ENCODE measurements around the gene HNRNPF. TPM values are rescaled to one million over a fixed set of nuclear protein-coding genes. Genes with fewer than 3 reads are reported as not detected.
A peak's percentile ranks its signal among the peaks of the same experiment; 100 is the strongest.

Gene HNRNPF
- total and polyA plus RNA-seq, 5 donors from 2014 or later: 143 to 350 (median 316) TPM

GRCh38 chr10:43380610-43381222 is 28.3 kb downstream of the HNRNPF start:
- no peaks in the 10 kb centered on the region for H3K9me3 Mint-ChIP-seq
- Histone ChIP-seq H3K27me3 (ENCODE audit: control insufficient read depth, insufficient read depth, low read length) (no peaks in the 10 kb centered on the region), H3K27ac (ENCODE audit: insufficient read depth, low read length, poor library complexity, severe bottlenecking) (no peak overlapping the region), H3K36me3 (ENCODE audit: control insufficient read depth, insufficient read depth, low read length) (peaks cover 7% of the 10 kb centered on the region), H3K9me3 (ENCODE audit: control insufficient read depth in 2 of 2, low read length in 2 of 2) (no peaks in the 10 kb centered on the region), H3K4me1 (ENCODE audit: control insufficient read depth, insufficient read depth, low read length, poor library complexity, severe bottlenecking) (no peaks in the 10 kb centered on the region), H3K4me3 (ENCODE audit: low read depth, low read length) (no peak overlapping the region)
- H3K27me3 Mint-ChIP-seq: no peaks in the 10 kb centered on the region
- no peak overlapping the region for H3K4me3 Mint-ChIP-seq
- DNase-seq (no peak), ATAC-seq (ENCODE audit: low read depth in 2 of 2) (no peak)
- H3K27ac Mint-ChIP-seq: peak overlapping the region; percentile 9 to 83 (median 80)
- no peaks in the 10 kb centered on the region for H3K36me3 Mint-ChIP-seq
- peaks cover 5 to 10% (median 7%) of the 10 kb centered on the region in 4 donors for H3K4me1 Mint-ChIP-seq

- no peak overlapping the region for H3K27ac ChIP-seq (ENCODE audit: insufficient read depth, low read length, poor library complexity, severe bottlenecking)
- no peaks in the 10 kb centered on the region for H3K4me1 ChIP-seq (ENCODE audit: control insufficient read depth, insufficient read depth, low read length, poor library complexity, severe bottlenecking)
- no peaks in the 10 kb centered on the region for H3K36me3 ChIP-seq (ENCODE audit: control insufficient read depth, insufficient read depth, low read length)
- Mint-ChIP-seq H3K36me3 (no peaks in the 10 kb centered on the region), H3K27me3 (no peaks in the 10 kb centered on the region), H3K4me1 (peaks cover 0 to 7% (median 4%) of the 10 kb centered on the region in 4 donors), H3K9me3 (no peaks in the 10 kb centered on the region), H3K27ac (peak overlapping the region in 1 of 3 donors; percentile 14), H3K4me3 (no peak overlapping the region)
- DNase-seq (no peak), ATAC-seq (ENCODE audit: low read depth in 2 of 2) (no peak)
- no peaks in the 10 kb centered on the region for H3K9me3 ChIP-seq (ENCODE audit: control insufficient read depth in 2 of 2, low read length in 2 of 2)
- H3K27me3 ChIP-seq (ENCODE audit: control insufficient read depth, insufficient read depth, low read length): no peaks in the 10 kb centered on the region
- H3K4me3 ChIP-seq (ENCODE audit: low read depth, low read length): no peak overlapping the region
Measured at GRCh38 chr10:43377424-43377883, 31.5 kb downstream of the HNRNPF start.

GRCh38 chr10:43376828-43377423 is 32.1 kb downstream of the HNRNPF start:
- Mint-ChIP-seq H3K27ac (no peak overlapping the region), H3K27me3 (no peaks in the 10 kb centered on the region)

GRCh38 chr10:43376046-43376635 is 32.8 kb downstream of the HNRNPF start:
- DNase-seq: no peak
- H3K27ac ChIP-seq (ENCODE audit: insufficient read depth, low read length, poor library complexity, severe bottlenecking): no peak overlapping the region
- H3K4me3 ChIP-seq (ENCODE audit: low read depth, low read length): no peak overlapping the region
- ATAC-seq (ENCODE audit: low read depth in 2 of 2): no peak
- no peaks in the 10 kb centered on the region for H3K9me3 ChIP-seq (ENCODE audit: control insufficient read depth in 2 of 2, low read length in 2 of 2)
- H3K27me3 ChIP-seq (ENCODE audit: control insufficient read depth, insufficient read depth, low read length): no peaks in the 10 kb centered on the region
- peaks cover 0 to 7% (median 4%) of the 10 kb centered on the region in 4 donors for H3K4me1 Mint-ChIP-seq
- H3K36me3 ChIP-seq (ENCODE audit: control insufficient read depth, insufficient read depth, low read length): no peaks in the 10 kb centered on the region
- no peak overlapping the region for H3K4me3 Mint-ChIP-seq
- no peaks in the 10 kb centered on the region for H3K27me3 Mint-ChIP-seq
- no peaks in the 10 kb centered on the region for H3K36me3 Mint-ChIP-seq
- peak overlapping the region in 1 of 3 donors; percentile 44 for H3K27ac Mint-ChIP-seq
- H3K4me1 ChIP-seq (ENCODE audit: control insufficient read depth, insufficient read depth, low read length, poor library complexity, severe bottlenecking): no peaks in the 10 kb centered on the region
- H3K9me3 Mint-ChIP-seq: no peaks in the 10 kb centered on the region

More at GRCh38 chr10:43376828-43377423, 32.1 kb downstream of the HNRNPF start:
- ATAC-seq (ENCODE audit: low read depth in 2 of 2): no peak
- Histone ChIP-seq H3K4me3 (ENCODE audit: low read depth, low read length) (no peak overlapping the region), H3K4me1 (ENCODE audit: control insufficient read depth, insufficient read depth, low read length, poor library complexity, severe bottlenecking) (no peaks in the 10 kb centered on the region), H3K27ac (ENCODE audit: insufficient read depth, low read length, poor library complexity, severe bottlenecking) (no peak overlapping the region), H3K9me3 (ENCODE audit: control insufficient read depth in 2 of 2, low read length in 2 of 2) (no peaks in the 10 kb centered on the region), H3K27me3 (ENCODE audit: control insufficient read depth, insufficient read depth, low read length) (no peaks in the 10 kb centered on the region), H3K36me3 (ENCODE audit: control insufficient read depth, insufficient read depth, low read length) (no peaks in the 10 kb centered on the region)
- no peak overlapping the region for H3K4me3 Mint-ChIP-seq
- no peaks in the 10 kb centered on the region for H3K9me3 Mint-ChIP-seq
- no peak for DNase-seq
- no peaks in the 10 kb centered on the region for H3K36me3 Mint-ChIP-seq
- peaks cover 0 to 7% (median 4%) of the 10 kb centered on the region in 4 donors for H3K4me1 Mint-ChIP-seq

GRCh38 chr10:43375401-43376020 is 33.5 kb downstream of the HNRNPF start:
- Histone ChIP-seq H3K27ac (ENCODE audit: insufficient read depth, low read length, poor library complexity, severe bottlenecking) (no peak overlapping the region), H3K36me3 (ENCODE audit: control insufficient read depth, insufficient read depth, low read length) (no peaks in the 10 kb centered on the region), H3K4me1 (ENCODE audit: control insufficient read depth, insufficient read depth, low read length, poor library complexity, severe bottlenecking) (no peaks in the 10 kb centered on the region), H3K4me3 (ENCODE audit: low read depth, low read length) (no peak overlapping the region), H3K9me3 (ENCODE audit: control insufficient read depth in 2 of 2, low read length in 2 of 2) (no peaks in the 10 kb centered on the region), H3K27me3 (ENCODE audit: control insufficient read depth, insufficient read depth, low read length) (no peaks in the 10 kb centered on the region)
- Mint-ChIP-seq H3K4me1 (peaks cover 0 to 4% (median 1%) of the 10 kb centered on the region in 4 donors), H3K36me3 (no peaks in the 10 kb centered on the region), H3K27ac (peak overlapping the region in 1 of 3 donors; percentile 44), H3K4me3 (no peak overlapping the region), H3K9me3 (no peaks in the 10 kb centered on the region), H3K27me3 (no peaks in the 10 kb centered on the region)
- no peak for DNase-seq
- ATAC-seq (ENCODE audit: low read depth in 2 of 2): no peak

GRCh38 chr10:43374194-43374593 is 34.8 kb downstream of the HNRNPF start:
- no peaks in the 10 kb centered on the region for H3K36me3 ChIP-seq (ENCODE audit: control insufficient read depth, insufficient read depth, low read length)

GRCh38 chr10:43373461-43373860 is 35.5 kb downstream of the HNRNPF start:
- no peak overlapping the region for H3K4me3 ChIP-seq (ENCODE audit: low read depth, low read length)
- no peak for ATAC-seq (ENCODE audit: low read depth in 2 of 2)
- Mint-ChIP-seq H3K27me3 (no peaks in the 10 kb centered on the region), H3K4me1 (peaks cover 0 to 4% (median under 1%) of the 10 kb centered on the region in 4 donors), H3K4me3 (no peak overlapping the region), H3K36me3 (no peaks in the 10 kb centered on the region), H3K9me3 (no peaks in the 10 kb centered on the region), H3K27ac (no peak overlapping the region)
- H3K4me1 ChIP-seq (ENCODE audit: control insufficient read depth, insufficient read depth, low read length, poor library complexity, severe bottlenecking): no peaks in the 10 kb centered on the region
- H3K27me3 ChIP-seq (ENCODE audit: control insufficient read depth, insufficient read depth, low read length): no peaks in the 10 kb centered on the region
- DNase-seq: no peak
- H3K9me3 ChIP-seq (ENCODE audit: control insufficient read depth in 2 of 2, low read length in 2 of 2): no peaks in the 10 kb centered on the region
- H3K27ac ChIP-seq (ENCODE audit: insufficient read depth, low read length, poor library complexity, severe bottlenecking): no peak overlapping the region
- no peaks in the 10 kb centered on the region for H3K36me3 ChIP-seq (ENCODE audit: control insufficient read depth, insufficient read depth, low read length)

More at GRCh38 chr10:43374194-43374593, 34.8 kb downstream of the HNRNPF start:
- no peaks in the 10 kb centered on the region for H3K27me3 Mint-ChIP-seq
- ATAC-seq (ENCODE audit: low read depth in 2 of 2) (no peak), DNase-seq (no peak)
- no peaks in the 10 kb centered on the region for H3K9me3 ChIP-seq (ENCODE audit: control insufficient read depth in 2 of 2, low read length in 2 of 2)
- no peaks in the 10 kb centered on the region for H3K27me3 ChIP-seq (ENCODE audit: control insufficient read depth, insufficient read depth, low read length)
- no peak overlapping the region for H3K4me3 Mint-ChIP-seq
- no peaks in the 10 kb centered on the region for H3K9me3 Mint-ChIP-seq
- no peak overlapping the region for H3K4me3 ChIP-seq (ENCODE audit: low read depth, low read length)
- H3K4me1 Mint-ChIP-seq: peaks cover 0 to 4% (median under 1%) of the 10 kb centered on the region in 4 donors
- H3K4me1 ChIP-seq (ENCODE audit: control insufficient read depth, insufficient read depth, low read length, poor library complexity, severe bottlenecking): no peaks in the 10 kb centered on the region
- no peak overlapping the region for H3K27ac Mint-ChIP-seq
- H3K27ac ChIP-seq (ENCODE audit: insufficient read depth, low read length, poor library complexity, severe bottlenecking): no peak overlapping the region
- no peaks in the 10 kb centered on the region for H3K36me3 Mint-ChIP-seq

All from CD4-positive, CD25-positive, alpha-beta regulatory T cell (primary cell).